ENCODE results near the gene THNSL1. TPM values are rescaled to one million over a fixed set of nuclear protein-coding genes. Genes with fewer than 3 reads are reported as not detected.

Gene THNSL1
- total and polyA plus RNA-seq, 9 of the 15 experiments (the other 6 are each of a cell fraction or from before 2014, with no cell fraction given), result 4.5 to 8.6 (median 6.3) TPM

- 84% methylated on average over 1 of the region's 1 CpG for WGBS (ENCODE audit: insufficient coverage, low coverage, missing lambda C conversion rate)
- H3K4me3 ChIP-seq, result no peak overlapping the region
- CTCF ChIA-PET (ENCODE audit: low intra/inter-chr PET ratio), result interaction anchor here (0.6 to 1.5 kb wide), 5 partner anchors 21 to 297 kb away, joined by 3 to 5 read pairs (median 4); no protein-coding TSS in a partner anchor
- H2AFZ ChIP-seq (ENCODE audit: low read depth, low read length), result no peak overlapping the region
- intact Hi-C loops (cut with micrococcal nuclease), result loop anchor here (1.0 to 5.0 kb wide), 2 partner anchors 55 to 201 kb away; no protein-coding TSS in a partner anchor
- no peak overlapping the region for H3K9ac ChIP-seq (ENCODE audit: insufficient read depth in 1 of 2, low read depth in 2 of 2, low read length in 2 of 2)
- no peaks in the 10 kb centered on the region for H3K9me1 ChIP-seq (ENCODE audit: control insufficient read depth, insufficient read depth, low read length)
- H3K4me1 ChIP-seq (replicated peaks in 1 of 2; ENCODE audit: control insufficient read depth in 2 of 2, insufficient read depth in 2 of 2, low read length in 2 of 2), result no peaks in the 10 kb centered on the region
- H3K79me2 ChIP-seq (ENCODE audit: control insufficient read depth, insufficient read depth, low read length), result no peaks in the 10 kb centered on the region
- no peak overlapping the region for H3K27ac ChIP-seq (ENCODE audit: extremely low read depth, low read depth, low read length)
- no peaks in the 10 kb centered on the region for H3K27me3 ChIP-seq (ENCODE audit: control insufficient read depth in 2 of 2, insufficient read depth in 2 of 2, low read length in 2 of 2)
- no peak overlapping the region for H3K4me2 ChIP-seq (ENCODE audit: insufficient read depth, low read length)
- H4K20me1 ChIP-seq (replicated peaks; ENCODE audit: control insufficient read depth, insufficient read depth, low read length), result no peaks in the 10 kb centered on the region
- no peaks in the 10 kb centered on the region for H3K36me3 ChIP-seq (ENCODE audit: control insufficient read depth, insufficient read depth, low read length)
- no peak for FAIRE-seq
- no peak for ATAC-seq
- no TSS peak for BruUV-seq (replicated peaks)
- POLR2A ChIA-PET, result interaction anchor here (2.1 kb wide), 1 partner anchor 13 kb away, joined by 4 read pairs; no protein-coding TSS in a partner anchor
- H3K9me3 ChIP-seq (replicated peaks; ENCODE audit: control insufficient read depth, insufficient read depth, low read depth, low read length), result no peaks in the 10 kb centered on the region
- in situ Hi-C loops (cut with MboI), result no loop called here
- DNase-seq (ENCODE audit: extremely low read depth in 1 of 4, low spot score in 3 of 4), result peak in 1 of 4 experiments; percentile 14
- TF ChIP-seq KDM4B (IDR thresholded peaks at IDR 0.05; ENCODE audit: borderline replicate concordance in 2 of 2, low read depth in 1 of 2), result no peak
- TF ChIP-seq TARDBP (IDR thresholded peaks at IDR 0.05), result no peak
- TF ChIP-seq ZFP30 (CRISPR knock-in tag; IDR thresholded peaks at IDR 0.05; ENCODE audit: borderline replicate concordance), result no peak
- peak; percentile 67 for TF ChIP-seq REST (IDR thresholded peaks at IDR 0.05; ENCODE audit: borderline replicate concordance)
- no peak for TF ChIP-seq REST (CRISPR knock-in tag; IDR thresholded peaks at IDR 0.05; ENCODE audit: low read depth)
- no peak for TF ChIP-seq MLLT1 (IDR thresholded peaks at IDR 0.05)
- TF ChIP-seq RAD21 (CRISPR knock-in tag; conservative IDR thresholded peaks at IDR 0.05 in 1 of 2, IDR thresholded peaks at IDR 0.05 in 1 of 2), result peak; percentile 56 to 77
- no peak for TF ChIP-seq JUND (IDR thresholded peaks at IDR 0.05; ENCODE audit: borderline replicate concordance, low read depth, low read length)
- TF ChIP-seq JUND (tag; IDR thresholded peaks at IDR 0.05; ENCODE audit: borderline replicate concordance, low read depth, low read length), result no peak
- peak in 2 of 3 experiments; percentile 20 to 66; a peak in 3 of 6 replicates for TF ChIP-seq CTCF (IDR thresholded peaks at IDR 0.05 in 2 of 3, conservative IDR thresholded peaks at IDR 0.05 in 1 of 3; ENCODE audit: insufficient read depth in 2 of 3, low read depth in 1 of 3, low read length in 3 of 3)
Measured at GRCh38 chr10:25026463-25026862, 10.1 kb downstream of the THNSL1 start.
